Calu3 (cell line): ENCODE results near the gene CHKA. TPM values are rescaled to one million over a fixed set of nuclear protein-coding genes. Genes with fewer than 3 reads are reported as not detected.
A peak's percentile ranks its signal among the peaks of the same experiment; 100 is the strongest.

ENCODE experiments used
- BruUV-seq: library from RNA; stranded (reverse); fragments of 400-500 nt; replicated peaks from 2 replicates; lab custom pipeline; 2021; lab: Mats Ljungman, UMichigan
- CTCF ChIA-PET: fragments of 300-600 bp; sonication (Branson Sonifier 250); formaldehyde crosslinking; loops from one replicate; lab custom pipeline; 2022; ENCODE audit warnings: antibody characterized with exemption; lab: Charles Lee
- DNase-seq: peaks from one replicate; pipeline ENCODE4 v3.0.0; 2022
- H3K27ac Mint-ChIP-seq: one replicate; pipeline ENCODE4 v1.8.0; 2022; ENCODE audit warnings: mixed read lengths; ENCODE audit not compliant: unreplicated experiment
- H3K27me3 Mint-ChIP-seq: one replicate; pipeline ENCODE4 v1.8.0; 2022; ENCODE audit warnings: mixed read lengths; ENCODE audit not compliant: unreplicated experiment
- H3K36me3 Mint-ChIP-seq: one replicate; pipeline ENCODE4 v1.8.0; 2022; ENCODE audit warnings: mild to moderate bottlenecking, moderate library complexity, mixed read lengths; ENCODE audit not compliant: insufficient read depth, unreplicated experiment
- H3K4me1 Mint-ChIP-seq: one replicate; pipeline ENCODE4 v1.8.0; 2022; ENCODE audit warnings: mild to moderate bottlenecking, low read depth, mixed read lengths; ENCODE audit not compliant: unreplicated experiment
- H3K4me3 Mint-ChIP-seq: one replicate; pipeline ENCODE4 v1.8.0; 2022; ENCODE audit warnings: mild to moderate bottlenecking, low read depth, moderate library complexity, mixed read lengths; ENCODE audit not compliant: unreplicated experiment
- H3K9me3 Mint-ChIP-seq: one replicate; pipeline ENCODE4 v1.8.0; 2022; ENCODE audit warnings: low read depth, mixed read lengths; ENCODE audit not compliant: unreplicated experiment
- CTCF ChIP-seq: fragments of 200-600 bp; IDR thresholded peaks from one replicate; pipeline ENCODE4 v1.8.0; 2022; ENCODE audit warnings: antibody characterized with exemption; ENCODE audit not compliant: unreplicated experiment
- intact Hi-C: fragments of 100-400 bp; cut with micrococcal nuclease; formaldehyde crosslinking; loops from one replicate; pipeline ENCODE4 v1.10.0; 2022; ENCODE audit not compliant: unreplicated experiment
- total RNA-seq: library from RNA; stranded (reverse); gene quantifications from 2 replicates; pipeline ENCODE4 v1.2.3, GENCODE V29; 2022

Gene CHKA
- total RNA-seq, 1 experiment from 2014 or later: 104 TPM

- intact Hi-C loops: loop anchor here (10.0 kb wide), 1 partner anchor 169 kb away; no protein-coding TSS in a partner anchor
- Mint-ChIP-seq H3K4me3 (no peak overlapping the region), H3K4me1 (peaks cover 17% of the 10 kb centered on the region), H3K27ac (no peak overlapping the region), H3K36me3 (peaks cover 53% of the 10 kb centered on the region), H3K27me3 (no peaks in the 10 kb centered on the region), H3K9me3 (no peaks in the 10 kb centered on the region)
- no TSS peak for BruUV-seq
- CTCF ChIA-PET: no interaction called here
- no peak for DNase-seq
- TF ChIP-seq CTCF: no peak
Measured at GRCh38 chr11:68035266-68035876, 85.8 kb downstream of the CHKA start.

- H3K36me3 Mint-ChIP-seq: peaks cover 65% of the 10 kb centered on the region
- no TSS peak for BruUV-seq
- no peak overlapping the region for H3K27ac Mint-ChIP-seq
- CTCF ChIA-PET: interaction anchor here (0.6 to 0.7 kb wide), 2 partner anchors 25 to 605 kb away, joined by 3 read pairs; no protein-coding TSS in a partner anchor
- H3K9me3 Mint-ChIP-seq: no peaks in the 10 kb centered on the region
- DNase-seq: no peak
- no peak overlapping the region for H3K4me3 Mint-ChIP-seq
- no peaks in the 10 kb centered on the region for H3K27me3 Mint-ChIP-seq
- intact Hi-C loops: loop anchor here (10.0 kb wide), 1 partner anchor 171 kb away; no protein-coding TSS in a partner anchor
- TF ChIP-seq CTCF: no peak
- H3K4me1 Mint-ChIP-seq: peaks cover 27% of the 10 kb centered on the region
Measured at GRCh38 chr11:68033708-68034045, 87.5 kb downstream of the CHKA start.

- BruUV-seq: no TSS peak
- Mint-ChIP-seq H3K9me3 (no peaks in the 10 kb centered on the region), H3K27me3 (no peaks in the 10 kb centered on the region), H3K4me3 (no peak overlapping the region), H3K4me1 (peaks cover 31% of the 10 kb centered on the region), H3K27ac (no peak overlapping the region), H3K36me3 (peaks cover 66% of the 10 kb centered on the region)
- intact Hi-C loops: loop anchor here (10.0 kb wide), 1 partner anchor 172 kb away; no protein-coding TSS in a partner anchor
- CTCF ChIA-PET: interaction anchor here (0.7 kb wide), 1 partner anchor 605 kb away, joined by 3 read pairs; no protein-coding TSS in a partner anchor
- TF ChIP-seq CTCF: no peak
- no peak for DNase-seq
Measured at GRCh38 chr11:68032997-68033707, 88.0 kb downstream of the CHKA start.

GRCh38 chr11:68032003-68032402, 89.2 kb downstream of the CHKA start:
- CTCF ChIA-PET: no interaction called here
- DNase-seq: no peak
- peak overlapping the region; percentile 98 for H3K4me3 Mint-ChIP-seq
- no peaks in the 10 kb centered on the region for H3K27me3 Mint-ChIP-seq
- no peak for TF ChIP-seq CTCF
- BruUV-seq: no TSS peak
- no peak overlapping the region for H3K27ac Mint-ChIP-seq
- peaks cover 31% of the 10 kb centered on the region for H3K4me1 Mint-ChIP-seq
- H3K36me3 Mint-ChIP-seq: peaks cover 62% of the 10 kb centered on the region
- H3K9me3 Mint-ChIP-seq: no peaks in the 10 kb centered on the region
- intact Hi-C loops: loop anchor here (10.0 kb wide), 1 partner anchor 173 kb away; no protein-coding TSS in a partner anchor
